K562 (cell line): ENCODE measurements around the gene SHB. TPM values are rescaled to one million over a fixed set of nuclear protein-coding genes. Genes with fewer than 3 reads are reported as not detected.

ENCODE experiments used
- ATAC-seq: fragments of 200-7000 bp; cut with Tn5 transposase; 3 replicates; pipeline ENCODE4 v1.9.1; 2020; ENCODE audit warnings: moderate library complexity
- BruUV-seq: library from RNA; stranded (reverse); fragments of 400-500 nt; replicated peaks from 2 replicates; lab custom pipeline; 2021; lab: Mats Ljungman, UMichigan
- CTCF ChIA-PET: fragments of 300-600 bp; formaldehyde crosslinking; extraction: SDS; loops from one replicate; lab custom pipeline; 2021; ENCODE audit warnings: low intra/inter-chr PET ratio; lab: Yijun Ruan, JAX
- POLR2A ChIA-PET: fragments of 300-600, 350-650 bp; sonication (Branson Sonifier 250); formaldehyde crosslinking; extraction: SDS; loops from one replicate; lab custom pipeline; 2021; ENCODE audit warnings: antibody characterized with exemption, inconsistent platforms; lab: Yijun Ruan, JAX
- DNase-seq, 4 experiments: peaks; one replicate each; pipeline versions ENCODE4 v3.0.0 to v3.0.0-alpha.2; 2011 to 2018; ENCODE audit warnings: low spot score in 3 of 4, mixed read lengths in 3 of 4; ENCODE audit errors: extremely low read depth in 1 of 4
- FAIRE-seq: peaks from 2 replicates; lab custom pipeline; 2011; peaks lifted over from hg19 to GRCh38; lab: Jason Lieb, UNC
- H2AFZ ChIP-seq: 2 replicates; pipeline ENCODE4 v1.6.0; 2011; ENCODE audit warnings: low read depth, low read length, control low read depth, inconsistent platforms
- H3K27ac ChIP-seq: fragments of 200-600 bp; 3 replicates; pipeline ENCODE4 v1.8.0; 2011; ENCODE audit warnings: low read depth, mild to moderate bottlenecking, control low read depth, inconsistent platforms, low read length, moderate library complexity, mixed read lengths; ENCODE audit errors: extremely low read depth
- H3K27me3 ChIP-seq, 2 experiments: fragments of 300-600 bp in 1 of 2; 2 replicates in 1 of 2; 3 replicates in 1 of 2; pipeline versions ENCODE4 v1.6.0 to v1.8.0; 2011; ENCODE audit warnings: inconsistent platforms in 2 of 2, low read length in 2 of 2, mild to moderate bottlenecking in 1 of 2, mixed read lengths in 1 of 2, moderate library complexity in 1 of 2; ENCODE audit not compliant: control insufficient read depth in 2 of 2, insufficient read depth in 2 of 2
- H3K36me3 ChIP-seq: fragments of 300-600 bp; 3 replicates; pipeline ENCODE4 v1.8.0; 2011; ENCODE audit warnings: mild to moderate bottlenecking, low read length, inconsistent platforms; ENCODE audit not compliant: control insufficient read depth, insufficient read depth
- H3K4me1 ChIP-seq, 2 experiments: fragments of 200-600 bp in 1 of 2; replicated peaks in 1 of 2; 2 replicates in 1 of 2; 3 replicates in 1 of 2; pipeline versions ENCODE4 v1.5.1 to v1.8.0; 2011; ENCODE audit warnings: inconsistent platforms in 2 of 2, low read length in 2 of 2, mild to moderate bottlenecking in 1 of 2, mixed read lengths in 1 of 2, moderate library complexity in 1 of 2; ENCODE audit not compliant: control insufficient read depth in 2 of 2, insufficient read depth in 2 of 2
- H3K4me2 ChIP-seq: 2 replicates; pipeline ENCODE4 v1.6.1; 2011; ENCODE audit warnings: low read length, control low read depth, inconsistent platforms, mixed read lengths; ENCODE audit not compliant: insufficient read depth
- H3K4me3 ChIP-seq: fragments of 200-600 bp; sonication (generic), shearing (Covaris generic); 2 replicates; pipeline ENCODE4 v1.5.1; 2016; ENCODE audit warnings: control low read depth, inconsistent platforms
- H3K79me2 ChIP-seq: fragments of 200-600 bp; 3 replicates; pipeline ENCODE4 v1.8.0; 2011; ENCODE audit warnings: low read length, inconsistent platforms; ENCODE audit not compliant: control insufficient read depth, insufficient read depth
- H3K9ac ChIP-seq, 2 experiments: 2 replicates each; pipeline versions ENCODE4 v1.6.0 to v1.6.1; 2011; ENCODE audit warnings: low read depth in 2 of 2, low read length in 2 of 2, control low read depth in 1 of 2, inconsistent platforms in 1 of 2, mild to moderate bottlenecking in 1 of 2, mixed read lengths in 1 of 2; ENCODE audit not compliant: insufficient read depth in 1 of 2
- H3K9me1 ChIP-seq: one replicate; pipeline ENCODE4 v1.6.0; 2011; ENCODE audit warnings: inconsistent platforms, mild to moderate bottlenecking, low read length, moderate library complexity; ENCODE audit not compliant: control insufficient read depth, insufficient read depth
- H3K9me3 ChIP-seq: replicated peaks from 2 replicates; pipeline ENCODE4 v1.5.1; 2011; ENCODE audit warnings: low read depth, low read length, inconsistent platforms; ENCODE audit not compliant: control insufficient read depth, insufficient read depth
- H4K20me1 ChIP-seq: replicated peaks from 2 replicates; pipeline ENCODE4 v1.6.1; 2011; ENCODE audit warnings: low read length, inconsistent platforms, mixed read lengths; ENCODE audit not compliant: control insufficient read depth, insufficient read depth
- C11orf30 ChIP-seq: fragments of 450-650 bp; IDR thresholded peaks from 2 replicates; pipeline ENCODE4 v1.6.1; 2016; ENCODE audit warnings: low read depth, mild to moderate bottlenecking
- CBFA2T3 ChIP-seq: fragments of 450-650 bp; IDR thresholded peaks from 2 replicates; pipeline ENCODE4 v1.6.1; 2017
- CHD1 ChIP-seq: fragments of 200-600 bp; sonication (generic); IDR thresholded peaks from one replicate; pipeline ENCODE4 v1.6.1; 2012; ENCODE audit warnings: mild to moderate bottlenecking, moderate library complexity, low read length, inconsistent platforms
- CTBP1 ChIP-seq: fragments of 450-650 bp; IDR thresholded peaks from 2 replicates; pipeline ENCODE4 v1.6.1; 2016; ENCODE audit warnings: borderline replicate concordance
- DLX4 ChIP-seq: fragments of 250-450 bp; sonication (Bioruptor Pico); IDR thresholded peaks from 2 replicates; pipeline ENCODE4 v1.6.1; 2021; ENCODE audit warnings: mild to moderate bottlenecking
- FOSL1 ChIP-seq: fragments of 200-800 bp; sonication (Bioruptor generic); conservative IDR thresholded peaks from 2 replicates; pipeline ENCODE4 v1.6.1; 2016; ENCODE audit warnings: missing genetic modification characterization, missing compliant biosample characterization
- GATAD2A ChIP-seq: fragments of 450-650 bp; IDR thresholded peaks from 2 replicates; pipeline ENCODE4 v1.6.1; 2017
- GTF2B ChIP-seq: IDR thresholded peaks from 2 replicates; pipeline ENCODE4 v1.6.1; 2011; ENCODE audit not compliant: insufficient read length; ENCODE audit errors: extremely low read depth
- ILK ChIP-seq: fragments of 450-650 bp; IDR thresholded peaks from 2 replicates; pipeline ENCODE4 v1.6.1; 2016; ENCODE audit warnings: missing genetic modification characterization, low read depth, mild to moderate bottlenecking, missing compliant biosample characterization, moderate library complexity, borderline replicate concordance
- KDM1A ChIP-seq, 2 experiments: fragments of 450-650 bp; IDR thresholded peaks; 2 replicates each; pipeline ENCODE4 v1.6.1; 2016; ENCODE audit warnings: mild to moderate bottlenecking in 2 of 2
- MAFK ChIP-seq: IDR thresholded peaks from 2 replicates; pipeline ENCODE4 v1.6.1; 2011; ENCODE audit warnings: low read length, improper control_type of control experiment
- MAZ ChIP-seq, 2 experiments: fragments of 450-650 bp in 1 of 2; sonication (generic) in 1 of 2; formaldehyde crosslinking; IDR thresholded peaks in 1 of 2; conservative IDR thresholded peaks in 1 of 2; 2 replicates each; pipeline versions ENCODE4 v1.4.0 to v1.5.0; 2020; ENCODE audit warnings: mild to moderate bottlenecking in 1 of 2, missing genetic modification reagents in 1 of 2
- MEIS2 ChIP-seq: fragments of 450-650 bp; IDR thresholded peaks from 2 replicates; pipeline ENCODE4 v1.6.1; 2014; ENCODE audit warnings: mild to moderate bottlenecking; ENCODE audit not compliant: partially characterized antibody
- NEUROD1 ChIP-seq: fragments of 150-350 bp; IDR thresholded peaks from 2 replicates; pipeline ENCODE4 v1.6.1; 2014; ENCODE audit warnings: borderline replicate concordance, low read length, low read depth; ENCODE audit not compliant: partially characterized antibody
- RBM34 ChIP-seq: fragments of 200-400 bp; formaldehyde crosslinking; IDR thresholded peaks from 2 replicates; pipeline ENCODE4 v1.6.1; 2018; ENCODE audit warnings: low read length, borderline replicate concordance; ENCODE audit not compliant: insufficient read depth
- RBM39 ChIP-seq: fragments of 200-400 bp; formaldehyde crosslinking; optimal IDR thresholded peaks from 2 replicates; pipeline ENCODE3; 2018; ENCODE audit warnings: low read depth, low read length
- TRIM24 ChIP-seq, 2 experiments: fragments of 450-650 bp; IDR thresholded peaks; 2 replicates each; pipeline ENCODE4 v1.6.1; 2016
- ZBTB7A ChIP-seq: IDR thresholded peaks from 2 replicates; pipeline ENCODE4 v1.6.1; 2011; ENCODE audit warnings: low read depth, mild to moderate bottlenecking, low read length, moderate library complexity, borderline replicate concordance; ENCODE audit not compliant: control insufficient read depth
- ZFPM2 ChIP-seq: fragments of 250-450 bp; sonication (Bioruptor Pico); IDR thresholded peaks from 2 replicates; pipeline ENCODE4 v1.5.1; 2022; ENCODE audit warnings: mild to moderate bottlenecking
- ZNF174 ChIP-seq: fragments of 250-450 bp; sonication (Bioruptor Pico); IDR thresholded peaks from 2 replicates; pipeline ENCODE4 v1.4.0; 2020; ENCODE audit warnings: mild to moderate bottlenecking
- ZNF589 ChIP-seq: fragments of 200-800 bp; sonication (Bioruptor generic); IDR thresholded peaks from 2 replicates; pipeline ENCODE4 v1.6.1; 2016; ENCODE audit warnings: low read depth, missing genetic modification characterization, missing compliant biosample characterization
- WGBS: fragments of 100-300 bp; shearing (Covaris generic); methylation state at CpG from one replicate; pipeline ENCODE4 v1.1.6; 2016; ENCODE audit warnings: low coverage, mixed read lengths; ENCODE audit not compliant: insufficient coverage; ENCODE audit errors: missing lambda C conversion rate; 5-methylcytosine and 5-hydroxymethylcytosine counted together
- in situ Hi-C: fragments of 300-500 bp; cut with MboI; formaldehyde crosslinking; loops from 4 replicates; pipeline ENCODE4 v1.15.0; 2018; ENCODE audit warnings: inconsistent platforms, mixed read lengths
- intact Hi-C: fragments of 100-400 bp; cut with micrococcal nuclease; formaldehyde crosslinking; loops from 2 replicates; pipeline ENCODE4 v1.14.2; 2022
- polyA plus RNA-seq, 8 experiments: library from polyadenylated mRNA; depleted of rRNA in 4 of 8; stranded (reverse) in 5 of 8; unstranded in 3 of 8; fragments of >200 nt; fragmentation: Nextera tagmentation in 2 of 8; fragmentation: Illumina TruSeq in 1 of 8; extraction: Ambion mirVana in 2 of 8; extraction: Trizol in 1 of 8; gene quantifications; 2 replicates each; pipeline versions ENCODE4 v1.2.1 to v1.2.3, GENCODE V29; 2011 to 2014; ENCODE audit warnings: inconsistent platforms in 1 of 8, missing spikeins in 1 of 8
- total RNA-seq, 7 experiments: library from RNA; depleted of rRNA in 6 of 7; stranded (reverse); fragments of >200 nt in 6 of 7; fragmentation: Illumina TruSeq in 2 of 7; extraction: Trizol in 2 of 7; gene quantifications; 2 replicates each; pipeline versions ENCODE4 v1.2.1 to v1.2.3, GENCODE V29; 2011 to 2021; ENCODE audit warnings: low replicate concordance in 1 of 7

SHB gene
- total and polyA plus RNA-seq, 9 of the 15 experiments (the other 6 are each of a cell fraction or from before 2014, with no cell fraction given) = 0.78 to 16.0 (median 5.3) TPM

GRCh38 chr9:37953775-37954437 lies 115.1 kb downstream of the SHB start:
- Histone ChIP-seq H3K4me1 (peaks cover 36 to 46% of the 10 kb centered on the region in 2 experiments), H2AFZ (no peak overlapping the region), H3K9ac (peak overlapping the region in 1 of 2 experiments; percentile 81; a peak in 2 of 4 replicates), H4K20me1 (peaks cover 14% of the 10 kb centered on the region), H3K27ac (peak overlapping the region; percentile 70; the same call in 2 of the 3 replicates), H3K27me3 (no peaks in the 10 kb centered on the region), H3K4me2 (peak overlapping the region; percentile 48; the same call in 1 of the 2 replicates), H3K36me3 (peaks cover 39% of the 10 kb centered on the region; the same call in 2 of the 3 replicates), H3K9me3 (no peaks in the 10 kb centered on the region), H3K9me1 (peaks cover 18% of the 10 kb centered on the region), H3K4me3 (no peak overlapping the region), H3K79me2 (no peaks in the 10 kb centered on the region)
- DNase-seq (peak; percentile 77 to 85 (median 83)), ATAC-seq (peak; percentile 51), FAIRE-seq (peak; percentile 91)
- in situ Hi-C loops = no loop called here
- POLR2A ChIA-PET = interaction anchor here (0.7 kb wide), 1 partner anchor 136 kb away, joined by 4 read pairs; no protein-coding TSS in a partner anchor
- intact Hi-C loops = no loop called here
- CTCF ChIA-PET = no interaction called here
- BruUV-seq = no TSS peak
- 38% methylated on average over 14 of the region's 14 CpGs for WGBS
- TF ChIP-seq ZNF174 (no peak), TRIM24 (IDR thresholded peaks at IDR 0.05) (peak; percentile 62 to 64; a peak in 3 of 4 replicates), MEIS2 (peak; percentile 74), DLX4 (CRISPR knock-in tag) (no peak), ZFPM2 (CRISPR knock-in tag) (no peak), CTBP1 (0 out of 2 replicates have a peak, but pooled peaks have one; percentile 61), CBFA2T3 (peak; percentile 62), FOSL1 (peak; percentile 100), RBM39 (no peak), MAZ (CRISPR knock-in tag; conservative IDR thresholded peaks at IDR 0.05 in 1 of 2, IDR thresholded peaks at IDR 0.05 in 1 of 2) (peak; percentile 38 to 63; a peak in 2 of 4 replicates), KDM1A (IDR thresholded peaks at IDR 0.05) (peak; percentile 49 to 62; a peak in 2 of 4 replicates), ILK (tag) (no peak), CHD1 (no peak), GTF2B (no peak), ZNF589 (CRISPR knock-in tag) (0 out of 2 replicates have a peak, but pooled peaks have one; percentile 57), ZBTB7A (peak; percentile 68; the same call in 1 of the 2 replicates), C11orf30 (peak; percentile 92), NEUROD1 (peak; percentile 61), MAFK (peak; percentile 78), GATAD2A (peak; percentile 8; the same call in 1 of the 2 replicates), RBM34 (no peak)
